GM19238 (cell line): ENCODE results near the gene OR51M1.

ENCODE experiments used
- DNase-seq: peaks from one replicate; pipeline ENCODE4 v3.0.0; 2011; ENCODE audit warnings: low spot score; ENCODE audit not compliant: insufficient read length

The OR51M1 gene

GRCh38 chr11:5390210-5390609 is 6.6 kb downstream of the OR51M1 start:
- DNase-seq: no peak

- DNase-seq: no peak
These were observed 10.5 kb downstream of the OR51M1 start for GRCh38 chr11:5394091-5394490.

- no peak for DNase-seq
These were observed 15.3 kb downstream of the OR51M1 start for GRCh38 chr11:5398936-5399335.

GRCh38 chr11:5405173-5405572 is 21.6 kb downstream of the OR51M1 start:
- DNase-seq: no peak

- DNase-seq: no peak
These were observed 37.4 kb downstream of the OR51M1 start for GRCh38 chr11:5420993-5421392.

- no peak for DNase-seq
These were observed 38.2 kb downstream of the OR51M1 start, which contains the start of gene OR51Q1 for GRCh38 chr11:5421811-5422210. OR51Q1 (plus strand) TSS chr11:5422111; CDS start chr11:5422201, 90 bp downstream.

GRCh38 chr11:5423131-5423530 is 39.5 kb downstream of the OR51M1 start:
- no peak for DNase-seq

- DNase-seq: no peak
These were observed 57.8 kb downstream of the OR51M1 start, which contains the start of gene OR51I1 for GRCh38 chr11:5441414-5441813. OR51I1 (minus strand) TSS chr11:5441514; CDS start chr11:5441514, 0 bp downstream.
